HCEC 1CT (cell line): ENCODE measurements around the gene AMOTL1.
"Not testable (repeated sequence)": the region's sequence is repeated elsewhere in the genome, so short reads cannot be mapped to it uniquely, and the experiment has no call there.

Source experiments
- DNase-seq: peaks from one replicate; pipeline ENCODE4 v3.0.0-alpha.2; 2017

Gene AMOTL1

GRCh38 chr11:94825031-94825430, 56.9 kb downstream of the AMOTL1 start:
- no peak for DNase-seq

- DNase-seq = no peak
Observed at GRCh38 chr11:94825481-94825880, 57.3 kb downstream of the AMOTL1 start.

- DNase-seq = no peak
Observed at GRCh38 chr11:94826415-94826814, 58.3 kb downstream of the AMOTL1 start.

- DNase-seq = no peak
Observed at GRCh38 chr11:94828088-94828487, 59.9 kb downstream of the AMOTL1 start.

GRCh38 chr11:94830722-94831510, 62.8 kb downstream of the AMOTL1 start:
- no peak for DNase-seq

- no peak for DNase-seq
Observed at GRCh38 chr11:94831529-94831928, 63.4 kb downstream of the AMOTL1 start.

GRCh38 chr11:94832604-94833235, 64.6 kb downstream of the AMOTL1 start:
- DNase-seq = no peak

GRCh38 chr11:94834911-94835593, 66.9 kb downstream of the AMOTL1 start:
- no peak for DNase-seq

- DNase-seq = peak; percentile 47
Observed at GRCh38 chr11:94835594-94835927, 67.4 kb downstream of the AMOTL1 start.

GRCh38 chr11:94837317-94837716, 69.2 kb downstream of the AMOTL1 start:
- no peak for DNase-seq

- DNase-seq = no peak
Observed at GRCh38 chr11:94838027-94838731, 70.0 kb downstream of the AMOTL1 start.

GRCh38 chr11:94840209-94840608, 72.1 kb downstream of the AMOTL1 start:
- DNase-seq = no peak

GRCh38 chr11:94844031-94844430, 75.9 kb downstream of the AMOTL1 start:
- DNase-seq = no peak

- no peak for DNase-seq
Observed at GRCh38 chr11:94845622-94846021, 77.5 kb downstream of the AMOTL1 start.

- DNase-seq = no peak
Observed at GRCh38 chr11:94849839-94850238, 81.7 kb downstream of the AMOTL1 start.

- DNase-seq = no peak
Observed at GRCh38 chr11:94851864-94852636, 83.9 kb downstream of the AMOTL1 start.

- DNase-seq = not testable (repeated sequence)
Observed at GRCh38 chr11:94853288-94853687, 85.1 kb downstream of the AMOTL1 start.

- no peak for DNase-seq
Observed at GRCh38 chr11:94853836-94854235, 85.7 kb downstream of the AMOTL1 start.

GRCh38 chr11:94854770-94855633, 86.8 kb downstream of the AMOTL1 start:
- no peak for DNase-seq

- DNase-seq = no peak
Observed at GRCh38 chr11:94855666-94856065, 87.5 kb downstream of the AMOTL1 start.

- DNase-seq = no peak
Observed at GRCh38 chr11:94856443-94856842, 88.3 kb downstream of the AMOTL1 start.

- DNase-seq = no peak
Observed at GRCh38 chr11:94857337-94857736, 89.2 kb downstream of the AMOTL1 start.
